Measurements from ENCODE around the gene LIN7C. TPM values are rescaled to one million over a fixed set of nuclear protein-coding genes. Genes with fewer than 3 reads are reported as not detected.

The LIN7C gene
- total and polyA plus RNA-seq, 5 experiments from 2014 or later, result 10.9 to 33.6 (median 13.6) TPM

GRCh38 chr11:27467181-27467913 lies 39.2 kb downstream of the LIN7C start:
- POLR2A ChIA-PET, result no interaction called here
- Mint-ChIP-seq H3K4me3 (no peak overlapping the region), H3K27ac (no peak overlapping the region)

GRCh38 chr11:27466363-27466762 lies 40.2 kb downstream of the LIN7C start:
- Mint-ChIP-seq H3K36me3 (no peaks in the 10 kb centered on the region), H3K4me3 (no peak overlapping the region), H3K4me1 (peaks cover 5 to 8% (median 8%) of the 10 kb centered on the region in 4 donors), H3K27me3 (peaks cover 0 to 23% (median 7%) of the 10 kb centered on the region in 5 donors), H3K27ac (no peak overlapping the region), H3K9me3 (no peaks in the 10 kb centered on the region)
- ATAC-seq (no peak), DNase-seq (no peak)
- POLR2A ChIA-PET, result no interaction called here

More at GRCh38 chr11:27467181-27467913, 39.2 kb downstream of the LIN7C start:
- ATAC-seq, result no peak
- H3K4me1 Mint-ChIP-seq, result peaks cover 5 to 11% (median 10%) of the 10 kb centered on the region in 4 donors
- peaks cover 0 to 19% (median 7%) of the 10 kb centered on the region in 5 donors for H3K27me3 Mint-ChIP-seq
- DNase-seq, result no peak
- H3K9me3 Mint-ChIP-seq, result no peaks in the 10 kb centered on the region
- no peaks in the 10 kb centered on the region for H3K36me3 Mint-ChIP-seq

- Mint-ChIP-seq H3K9me3 (no peaks in the 10 kb centered on the region), H3K36me3 (no peaks in the 10 kb centered on the region), H3K27me3 (peaks cover 0 to 22% (median 7%) of the 10 kb centered on the region in 5 donors), H3K4me1 (peaks cover 0 to 2% (median under 1%) of the 10 kb centered on the region in 4 donors), H3K27ac (no peak overlapping the region), H3K4me3 (no peak overlapping the region)
- ATAC-seq, result no peak
- POLR2A ChIA-PET, result no interaction called here
- no peak for DNase-seq
Measured at GRCh38 chr11:27465629-27466028, 40.9 kb downstream of the LIN7C start.

- Mint-ChIP-seq H3K27me3 (peaks cover 0 to 25% (median 10%) of the 10 kb centered on the region in 5 donors), H3K4me3 (no peak overlapping the region), H3K36me3 (no peaks in the 10 kb centered on the region), H3K27ac (no peak overlapping the region), H3K9me3 (no peaks in the 10 kb centered on the region), H3K4me1 (no peaks in the 10 kb centered on the region)
- DNase-seq (no peak), ATAC-seq (no peak)
- POLR2A ChIA-PET, result no interaction called here
Measured at GRCh38 chr11:27464909-27465308, 41.7 kb downstream of the LIN7C start.

GRCh38 chr11:27464289-27464696 lies 42.3 kb downstream of the LIN7C start:
- no peak overlapping the region for H3K4me3 Mint-ChIP-seq
- no peak overlapping the region for H3K27ac Mint-ChIP-seq

GRCh38 chr11:27462543-27462942 lies 44.0 kb downstream of the LIN7C start:
- Mint-ChIP-seq H3K4me1 (no peaks in the 10 kb centered on the region), H3K36me3 (peaks cover 0 to 2% (median 0%) of the 10 kb centered on the region in 3 donors), H3K9me3 (no peaks in the 10 kb centered on the region), H3K27ac (no peak overlapping the region), H3K4me3 (no peak overlapping the region), H3K27me3 (peaks cover 0 to 20% (median 6%) of the 10 kb centered on the region in 5 donors)
- POLR2A ChIA-PET, result no interaction called here
- ATAC-seq (no peak), DNase-seq (no peak)

More at GRCh38 chr11:27464289-27464696, 42.3 kb downstream of the LIN7C start:
- Mint-ChIP-seq H3K27me3 (peaks cover 0 to 23% (median 10%) of the 10 kb centered on the region in 5 donors), H3K4me1 (no peaks in the 10 kb centered on the region), H3K36me3 (no peaks in the 10 kb centered on the region), H3K9me3 (no peaks in the 10 kb centered on the region)
- ATAC-seq, result no peak
- DNase-seq, result no peak
- POLR2A ChIA-PET, result no interaction called here

- Mint-ChIP-seq H3K36me3 (peaks cover 0 to 2% (median 0%) of the 10 kb centered on the region in 3 donors), H3K9me3 (no peaks in the 10 kb centered on the region), H3K27me3 (peaks cover 4 to 20% (median 7%) of the 10 kb centered on the region in 5 donors), H3K4me3 (no peak overlapping the region), H3K27ac (no peak overlapping the region), H3K4me1 (no peaks in the 10 kb centered on the region)
- DNase-seq (no peak), ATAC-seq (no peak)
- POLR2A ChIA-PET, result no interaction called here
Measured at GRCh38 chr11:27460158-27460978, 46.2 kb downstream of the LIN7C start.

- Mint-ChIP-seq H3K4me3 (no peak overlapping the region), H3K27ac (no peak overlapping the region), H3K9me3 (no peaks in the 10 kb centered on the region), H3K36me3 (peaks cover 0 to 2% (median 0%) of the 10 kb centered on the region in 3 donors), H3K27me3 (peaks cover 7 to 20% (median 11%) of the 10 kb centered on the region in 5 donors), H3K4me1 (no peaks in the 10 kb centered on the region)
- ATAC-seq, result no peak
- POLR2A ChIA-PET, result no interaction called here
- no peak for DNase-seq
Measured at GRCh38 chr11:27459191-27459590, 47.4 kb downstream of the LIN7C start.

- H3K9me3 Mint-ChIP-seq, result no peaks in the 10 kb centered on the region
- no peak for DNase-seq
- H3K4me1 Mint-ChIP-seq, result no peaks in the 10 kb centered on the region
- POLR2A ChIA-PET, result no interaction called here
- no peak for ATAC-seq
- peaks cover 0 to 2% (median 0%) of the 10 kb centered on the region in 3 donors for H3K36me3 Mint-ChIP-seq
- no peak overlapping the region for H3K27ac Mint-ChIP-seq
- H3K4me3 Mint-ChIP-seq, result no peak overlapping the region
- H3K27me3 Mint-ChIP-seq, result peaks cover 6 to 19% (median 11%) of the 10 kb centered on the region in 5 donors
Measured at GRCh38 chr11:27458182-27458581, 48.4 kb downstream of the LIN7C start.

GRCh38 chr11:27456795-27457329 lies 49.7 kb downstream of the LIN7C start:
- Mint-ChIP-seq H3K27me3 (peaks cover 4 to 19% (median 11%) of the 10 kb centered on the region in 5 donors), H3K9me3 (no peaks in the 10 kb centered on the region), H3K4me1 (no peaks in the 10 kb centered on the region), H3K27ac (no peak overlapping the region), H3K4me3 (no peak overlapping the region), H3K36me3 (peaks cover 0 to 2% (median 0%) of the 10 kb centered on the region in 3 donors)
- ATAC-seq (no peak), DNase-seq (no peak)
- POLR2A ChIA-PET, result no interaction called here

GRCh38 chr11:27456140-27456794 lies 50.3 kb downstream of the LIN7C start:
- POLR2A ChIA-PET, result no interaction called here
- H3K4me3 Mint-ChIP-seq, result no peak overlapping the region
- DNase-seq (no peak), ATAC-seq (no peak)
- H3K27me3 Mint-ChIP-seq, result peaks cover 4 to 19% (median 7%) of the 10 kb centered on the region in 5 donors
- H3K27ac Mint-ChIP-seq, result no peak overlapping the region
- no peaks in the 10 kb centered on the region for H3K4me1 Mint-ChIP-seq
- H3K36me3 Mint-ChIP-seq, result peaks cover 0 to 2% (median 0%) of the 10 kb centered on the region in 3 donors
- no peaks in the 10 kb centered on the region for H3K9me3 Mint-ChIP-seq

GRCh38 chr11:27455667-27456066 lies 50.9 kb downstream of the LIN7C start:
- POLR2A ChIA-PET, result no interaction called here
- Mint-ChIP-seq H3K4me1 (no peaks in the 10 kb centered on the region), H3K4me3 (no peak overlapping the region), H3K27ac (no peak overlapping the region), H3K36me3 (peaks cover 0 to 2% (median 0%) of the 10 kb centered on the region in 3 donors), H3K27me3 (peaks cover 4 to 19% (median 7%) of the 10 kb centered on the region in 5 donors), H3K9me3 (no peaks in the 10 kb centered on the region)
- ATAC-seq, result no peak
- no peak for DNase-seq

Measured in naive thymus-derived CD8-positive, alpha-beta T cell (primary cell).